BLaER1 treated with 17β-estradiol and CSF1 and Interleukin-3, amounts not matched to agents 10 nM and 100 nM (cell line): ENCODE data around the gene QPCT.

Source experiments
- H3K27ac ChIP-seq, 11 experiments: shearing (Covaris generic); formaldehyde crosslinking; 2 replicates each; pipeline ENCODE4 v1.8.1; 2022
- H3K27me3 ChIP-seq, 11 experiments: shearing (Covaris generic); formaldehyde crosslinking; 2 replicates each; pipeline ENCODE4 v1.8.1; 2022
- H3K36me3 ChIP-seq, 11 experiments: shearing (Covaris generic); formaldehyde crosslinking; 2 replicates each; pipeline ENCODE4 v1.8.1; 2022
- H3K4me1 ChIP-seq, 10 experiments: shearing (Covaris generic); formaldehyde crosslinking; 2 replicates each; pipeline ENCODE4 v1.8.1; 2022
- H3K4me2 ChIP-seq, 11 experiments: shearing (Covaris generic); formaldehyde crosslinking; 2 replicates each; pipeline ENCODE4 v1.8.1; 2022
- H3K4me3 ChIP-seq, 10 experiments: shearing (Covaris generic); formaldehyde crosslinking; 2 replicates each; pipeline ENCODE4 v1.8.1; 2022
- H3K9ac ChIP-seq, 11 experiments: shearing (Covaris generic); formaldehyde crosslinking; 2 replicates each; pipeline ENCODE4 v1.8.1; 2022
- H3K9me3 ChIP-seq, 11 experiments: shearing (Covaris generic); formaldehyde crosslinking; replicated peaks in 1 of 11; 2 replicates each; pipeline ENCODE4 v1.8.1; 2022
- H4K20me1 ChIP-seq, 11 experiments: shearing (Covaris generic); formaldehyde crosslinking; 2 replicates each; pipeline ENCODE4 v1.8.1; 2022
- Cebpa-rat ChIP-seq, 11 experiments: shearing (Covaris generic); IDR thresholded peaks; 2 replicates each; pipeline ENCODE4 v1.8.1; 2022

Gene QPCT

GRCh38 chr2:37358466-37358865, 14.0 kb downstream of the QPCT start:
- Histone ChIP-seq H3K36me3 (no peaks in the 10 kb centered on the region), H3K4me3 (no peak overlapping the region), H3K27me3 (no peaks in the 10 kb centered on the region), H3K4me2 (peak overlapping the region in 8 of 11 experiments; percentile 16 to 49 (median 40); a peak in 13 of 22 replicates), H4K20me1 (no peaks in the 10 kb centered on the region), H3K4me1 (peaks cover 0 to 13% (median 6%) of the 10 kb centered on the region in 10 experiments; a peak in 9 of 20 replicates), H3K27ac (no peak overlapping the region), H3K9me3 (no peaks in the 10 kb centered on the region), H3K9ac (no peak overlapping the region)
- TF ChIP-seq Cebpa-rat (IDR thresholded peaks at IDR 0.05): no peak

- Histone ChIP-seq H3K4me3 (no peak overlapping the region), H3K4me2 (no peak overlapping the region), H3K9me3 (no peaks in the 10 kb centered on the region), H3K36me3 (no peaks in the 10 kb centered on the region), H3K27me3 (no peaks in the 10 kb centered on the region), H3K4me1 (peaks cover under 1 to 20% (median 13%) of the 10 kb centered on the region in 10 experiments), H3K9ac (no peak overlapping the region), H3K27ac (no peak overlapping the region), H4K20me1 (no peaks in the 10 kb centered on the region)
- no peak for TF ChIP-seq Cebpa-rat (IDR thresholded peaks at IDR 0.05)
These were observed 16.9 kb downstream of the QPCT start for GRCh38 chr2:37361216-37361815.

GRCh38 chr2:37361994-37362698, 17.7 kb downstream of the QPCT start:
- no peak overlapping the region for H3K27ac ChIP-seq
- no peaks in the 10 kb centered on the region for H3K9me3 ChIP-seq
- no peaks in the 10 kb centered on the region for H3K27me3 ChIP-seq
- H3K9ac ChIP-seq: no peak overlapping the region
- no peaks in the 10 kb centered on the region for H3K36me3 ChIP-seq
- H3K4me1 ChIP-seq: peaks cover 9 to 28% (median 21%) of the 10 kb centered on the region in 10 experiments
- H3K4me2 ChIP-seq: no peak overlapping the region
- no peak for TF ChIP-seq Cebpa-rat (IDR thresholded peaks at IDR 0.05)
- H3K4me3 ChIP-seq: no peak overlapping the region
- H4K20me1 ChIP-seq: no peaks in the 10 kb centered on the region

GRCh38 chr2:37364351-37364750, 19.9 kb downstream of the QPCT start:
- Histone ChIP-seq H4K20me1 (no peaks in the 10 kb centered on the region), H3K36me3 (no peaks in the 10 kb centered on the region), H3K27me3 (no peaks in the 10 kb centered on the region), H3K27ac (no peak overlapping the region), H3K9me3 (no peaks in the 10 kb centered on the region), H3K4me3 (no peak overlapping the region), H3K4me1 (peaks cover 11 to 33% (median 28%) of the 10 kb centered on the region in 10 experiments), H3K4me2 (no peak overlapping the region), H3K9ac (no peak overlapping the region)
- TF ChIP-seq Cebpa-rat (IDR thresholded peaks at IDR 0.05): no peak

GRCh38 chr2:37365669-37366068, 21.2 kb downstream of the QPCT start:
- H3K4me2 ChIP-seq: peak overlapping the region in 8 of 11 experiments; percentile 40 to 84 (median 69); a peak in 12 of 22 replicates
- no peaks in the 10 kb centered on the region for H3K9me3 ChIP-seq
- H3K4me3 ChIP-seq: no peak overlapping the region
- TF ChIP-seq Cebpa-rat (IDR thresholded peaks at IDR 0.05): no peak
- no peaks in the 10 kb centered on the region for H4K20me1 ChIP-seq
- peak overlapping the region in 2 of 11 experiments; percentile 44 to 54; a peak in 3 of 22 replicates for H3K27ac ChIP-seq
- H3K9ac ChIP-seq: no peak overlapping the region
- H3K36me3 ChIP-seq: no peaks in the 10 kb centered on the region
- no peaks in the 10 kb centered on the region for H3K27me3 ChIP-seq
- H3K4me1 ChIP-seq: peaks cover 11 to 33% (median 28%) of the 10 kb centered on the region in 10 experiments

- Histone ChIP-seq H3K36me3 (no peaks in the 10 kb centered on the region), H3K4me3 (no peak overlapping the region), H3K9ac (no peak overlapping the region; a peak in 1 of 22 replicates), H3K4me1 (peaks cover 11 to 33% (median 28%) of the 10 kb centered on the region in 10 experiments), H3K9me3 (no peaks in the 10 kb centered on the region), H3K4me2 (peak overlapping the region; percentile 40 to 84 (median 68)), H3K27ac (peak overlapping the region in 4 of 11 experiments; percentile 12 to 54 (median 48); a peak in 3 of 22 replicates), H3K27me3 (no peaks in the 10 kb centered on the region), H4K20me1 (no peaks in the 10 kb centered on the region)
- no peak for TF ChIP-seq Cebpa-rat (IDR thresholded peaks at IDR 0.05)
These were observed 22.3 kb downstream of the QPCT start for GRCh38 chr2:37366773-37367172.

GRCh38 chr2:37367310-37367709, 22.9 kb downstream of the QPCT start:
- Histone ChIP-seq H3K9me3 (no peaks in the 10 kb centered on the region), H3K4me3 (no peak overlapping the region), H4K20me1 (no peaks in the 10 kb centered on the region), H3K9ac (no peak overlapping the region; a peak in 2 of 22 replicates), H3K4me1 (peaks cover 11 to 33% (median 28%) of the 10 kb centered on the region in 10 experiments), H3K36me3 (no peaks in the 10 kb centered on the region), H3K4me2 (peak overlapping the region; percentile 40 to 84 (median 68); a peak in 21 of 22 replicates), H3K27ac (peak overlapping the region in 3 of 11 experiments; percentile 10 to 59 (median 44); a peak in 4 of 22 replicates), H3K27me3 (no peaks in the 10 kb centered on the region)
- TF ChIP-seq Cebpa-rat (IDR thresholded peaks at IDR 0.05): no peak

GRCh38 chr2:37367984-37368383, 23.6 kb downstream of the QPCT start:
- H3K9me3 ChIP-seq: no peaks in the 10 kb centered on the region
- H3K4me3 ChIP-seq: no peak overlapping the region
- no peaks in the 10 kb centered on the region for H3K27me3 ChIP-seq
- H3K4me2 ChIP-seq: peak overlapping the region in 8 of 11 experiments; percentile 40 to 84 (median 69); a peak in 14 of 22 replicates
- TF ChIP-seq Cebpa-rat (IDR thresholded peaks at IDR 0.05): no peak
- H3K4me1 ChIP-seq: peaks cover 11 to 33% (median 28%) of the 10 kb centered on the region in 10 experiments
- no peak overlapping the region for H3K9ac ChIP-seq
- no peaks in the 10 kb centered on the region for H3K36me3 ChIP-seq
- H3K27ac ChIP-seq: peak overlapping the region in 2 of 11 experiments; percentile 44 to 59; a peak in 2 of 22 replicates
- H4K20me1 ChIP-seq: no peaks in the 10 kb centered on the region

GRCh38 chr2:37370666-37371065, 26.2 kb downstream of the QPCT start:
- no peak overlapping the region for H3K4me3 ChIP-seq
- no peaks in the 10 kb centered on the region for H4K20me1 ChIP-seq
- no peak overlapping the region for H3K27ac ChIP-seq
- peaks cover 11 to 29% (median 27%) of the 10 kb centered on the region in 10 experiments for H3K4me1 ChIP-seq
- H3K4me2 ChIP-seq: no peak overlapping the region
- no peak for TF ChIP-seq Cebpa-rat (IDR thresholded peaks at IDR 0.05)
- no peaks in the 10 kb centered on the region for H3K9me3 ChIP-seq
- H3K27me3 ChIP-seq: 0 out of 22 replicates have a peak, but pooled peaks cover 0 to 1% (median 0%) of the 10 kb centered on the region in 11 experiments
- H3K9ac ChIP-seq: no peak overlapping the region
- H3K36me3 ChIP-seq: no peaks in the 10 kb centered on the region
